Activated CD4-positive, alpha-beta T cell treated with anti-CD3 and anti-CD28 coated beads, Interleukin-2, amount 50 U/mL, for 1 hour (primary cell): ENCODE data around the gene RAB8A.
"Not testable (repeated sequence)": the region's sequence is repeated elsewhere in the genome, so short reads cannot be mapped to it uniquely, and the experiment has no call there.

Experiments
- DNase-seq: peaks from one replicate; pipeline ENCODE4 v3.0.0-alpha.2; 2020

The RAB8A gene

GRCh38 chr19:16143399-16144215 is 31.9 kb downstream of the RAB8A start, which contains the start of gene HSH2D:
HSH2D (plus strand) TSS chr19:16143685; CDS start chr19:16148751, 5,066 bp downstream.
- peak; percentile 79 for DNase-seq

- no peak for DNase-seq
Measured at GRCh38 chr19:16144216-16144581, 32.5 kb downstream of the RAB8A start.

GRCh38 chr19:16146112-16146511 is 34.4 kb downstream of the RAB8A start:
- DNase-seq, result no peak

- DNase-seq, result no peak
Measured at GRCh38 chr19:16148443-16149229, 36.9 kb downstream of the RAB8A start.

- DNase-seq, result no peak
Measured at GRCh38 chr19:16153582-16154336, 42.1 kb downstream of the RAB8A start.

GRCh38 chr19:16154557-16154956 is 42.9 kb downstream of the RAB8A start:
- DNase-seq, result no peak

- DNase-seq, result no peak
Measured at GRCh38 chr19:16155128-16155527, 43.4 kb downstream of the RAB8A start.

GRCh38 chr19:16156904-16157303 is 45.2 kb downstream of the RAB8A start:
- no peak for DNase-seq

GRCh38 chr19:16157601-16158000 is 45.9 kb downstream of the RAB8A start:
- no peak for DNase-seq

GRCh38 chr19:16159655-16160054 is 48.0 kb downstream of the RAB8A start:
- DNase-seq, result no peak

- no peak for DNase-seq
Measured at GRCh38 chr19:16160445-16160942, 48.8 kb downstream of the RAB8A start.

GRCh38 chr19:16160943-16161560 is 49.4 kb downstream of the RAB8A start:
- DNase-seq, result no peak

GRCh38 chr19:16161840-16162239 is 50.2 kb downstream of the RAB8A start:
- DNase-seq, result no peak

- no peak for DNase-seq
Measured at GRCh38 chr19:16164222-16164890, 52.7 kb downstream of the RAB8A start.

GRCh38 chr19:16166417-16166816 is 54.7 kb downstream of the RAB8A start:
- DNase-seq, result no peak

- DNase-seq, result no peak
Measured at GRCh38 chr19:16167055-16167454, 55.4 kb downstream of the RAB8A start.

- DNase-seq, result no peak
Measured at GRCh38 chr19:16168465-16169081, 56.9 kb downstream of the RAB8A start.

GRCh38 chr19:16170134-16170533 is 58.4 kb downstream of the RAB8A start:
- DNase-seq, result no peak

- DNase-seq, result no peak
Measured at GRCh38 chr19:16175954-16176353, 64.3 kb downstream of the RAB8A start.

GRCh38 chr19:16178866-16179265 is 67.2 kb downstream of the RAB8A start:
- DNase-seq, result not testable (repeated sequence)

- no peak for DNase-seq
Measured at GRCh38 chr19:16180611-16181010, 68.9 kb downstream of the RAB8A start.
